Fibroblast of lung (primary cell): Measurements from ENCODE around the gene CIDEC.

Experiments
- EZH2 ChIP-seq: IDR thresholded peaks from 2 replicates; pipeline ENCODE4 v1.5.1; 2012; ENCODE audit warnings: low read length, control low read depth, mild to moderate bottlenecking; ENCODE audit errors: missing control alignments
- TF ChIP-seq, protein P1 (sequence below), 2 donors: IDR thresholded peaks in 1 of 2; conservative IDR thresholded peaks in 1 of 2; 1 replicate in 1 of 2; 2 replicates in 1 of 2; pipeline ENCODE4 v1.5.1; 2011 to 2012; ENCODE audit warnings: low read length in 2 of 2, control low read depth in 1 of 2, inconsistent platforms in 1 of 2, low read depth in 1 of 2, mild to moderate bottlenecking in 1 of 2

DNA sequence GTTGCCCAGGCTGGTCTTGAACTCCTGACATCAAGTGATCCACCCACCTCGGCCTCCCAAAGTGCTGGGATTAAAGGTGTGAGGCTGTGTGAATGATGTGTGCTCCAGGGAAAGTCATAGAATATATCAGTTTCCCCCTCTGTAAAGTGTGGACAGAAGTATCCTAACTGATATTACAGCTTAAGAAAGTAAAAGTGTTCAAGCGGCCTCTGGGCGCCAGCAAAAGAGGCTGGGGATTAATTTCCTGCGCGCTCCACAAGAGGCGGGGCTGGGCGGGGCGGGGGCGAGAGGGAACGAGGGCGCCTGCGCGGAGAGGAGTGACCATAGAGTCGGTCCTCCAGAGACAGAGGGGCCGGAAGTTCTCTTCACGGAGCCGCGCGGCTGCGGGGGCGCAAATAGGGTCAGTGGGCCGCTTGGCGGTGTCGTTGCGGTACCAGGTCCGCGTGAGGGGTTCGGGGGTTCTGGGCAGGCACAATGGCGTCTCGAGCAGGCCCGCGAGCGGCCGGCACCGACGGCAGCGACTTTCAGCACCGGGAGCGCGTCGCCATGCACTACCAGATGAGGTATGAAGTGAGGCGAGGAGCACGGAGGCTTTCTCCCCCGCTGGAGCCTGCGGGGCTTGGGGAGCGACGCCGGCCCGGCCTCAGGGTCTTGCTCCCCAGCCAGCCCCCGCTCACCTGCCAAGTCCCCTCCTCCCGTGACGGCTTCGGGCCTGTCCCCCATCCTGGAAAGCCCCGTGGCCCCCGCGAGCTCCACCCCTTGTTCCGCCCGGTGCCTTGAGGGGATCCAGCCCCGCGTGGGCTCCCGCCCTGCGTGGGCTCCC, 10.4 kb upstream of the CIDEC start, which contains the start of gene JAGN1:
- TF ChIP-seq, protein P1, sequence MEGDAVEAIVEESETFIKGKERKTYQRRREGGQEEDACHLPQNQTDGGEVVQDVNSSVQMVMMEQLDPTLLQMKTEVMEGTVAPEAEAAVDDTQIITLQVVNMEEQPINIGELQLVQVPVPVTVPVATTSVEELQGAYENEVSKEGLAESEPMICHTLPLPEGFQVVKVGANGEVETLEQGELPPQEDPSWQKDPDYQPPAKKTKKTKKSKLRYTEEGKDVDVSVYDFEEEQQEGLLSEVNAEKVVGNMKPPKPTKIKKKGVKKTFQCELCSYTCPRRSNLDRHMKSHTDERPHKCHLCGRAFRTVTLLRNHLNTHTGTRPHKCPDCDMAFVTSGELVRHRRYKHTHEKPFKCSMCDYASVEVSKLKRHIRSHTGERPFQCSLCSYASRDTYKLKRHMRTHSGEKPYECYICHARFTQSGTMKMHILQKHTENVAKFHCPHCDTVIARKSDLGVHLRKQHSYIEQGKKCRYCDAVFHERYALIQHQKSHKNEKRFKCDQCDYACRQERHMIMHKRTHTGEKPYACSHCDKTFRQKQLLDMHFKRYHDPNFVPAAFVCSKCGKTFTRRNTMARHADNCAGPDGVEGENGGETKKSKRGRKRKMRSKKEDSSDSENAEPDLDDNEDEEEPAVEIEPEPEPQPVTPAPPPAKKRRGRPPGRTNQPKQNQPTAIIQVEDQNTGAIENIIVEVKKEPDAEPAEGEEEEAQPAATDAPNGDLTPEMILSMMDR (conservative IDR thresholded peaks at IDR 0.05 in 1 of 2, IDR thresholded peaks at IDR 0.05 in 1 of 2; ENCODE audit: low read depth in 1 of 2, low read length in 2 of 2): no peak
- TF ChIP-seq EZH2: no peak
